GM23338 (cell line): ENCODE data around the gene CACNA1B. TPM values are rescaled to one million over a fixed set of nuclear protein-coding genes. Genes with fewer than 3 reads are reported as not detected.

Experiments used
- ATAC-seq: fragments of 200-7000 bp; cut with Tn5 transposase; 3 replicates; pipeline ENCODE4 v1.9.1; 2020
- DNase-seq: peaks from one replicate; pipeline ENCODE4 v3.0.0-alpha.2; 2015; ENCODE audit warnings: low spot score
- H2AFZ ChIP-seq: fragments of 200-600 bp; sonication (generic); 2 replicates; pipeline ENCODE4 v1.8.0; 2016; ENCODE audit warnings: antibody characterized with exemption, mild to moderate bottlenecking, moderate library complexity
- H3F3A ChIP-seq: fragments of 200-600 bp; sonication (generic); replicated peaks from 2 replicates; pipeline ENCODE4 v1.8.0; 2017; ENCODE audit warnings: antibody characterized with exemption, mixed run types, low read depth
- H3K27ac ChIP-seq: fragments of 200-600 bp; sonication (generic); 2 replicates; pipeline ENCODE4 v1.6.1; 2016; ENCODE audit warnings: low read depth
- H3K27me3 ChIP-seq: fragments of 200-600 bp; sonication (generic); 2 replicates; pipeline ENCODE4 v1.8.0; 2016; ENCODE audit warnings: mild to moderate bottlenecking, mixed run types, moderate library complexity; ENCODE audit not compliant: insufficient read depth
- H3K36me3 ChIP-seq: fragments of 200-600 bp; sonication (generic); 2 replicates; pipeline ENCODE4 v1.8.0; 2016; ENCODE audit warnings: mild to moderate bottlenecking; ENCODE audit not compliant: insufficient read depth
- H3K4me1 ChIP-seq: fragments of 200-600 bp; sonication (generic); 2 replicates; pipeline ENCODE4 v1.8.0; 2016; ENCODE audit warnings: mild to moderate bottlenecking, moderate library complexity; ENCODE audit not compliant: insufficient read depth
- H3K4me2 ChIP-seq: fragments of 200-600 bp; sonication (generic); 2 replicates; pipeline ENCODE4 v1.7.1; 2017; ENCODE audit warnings: mixed run types
- H3K4me3 ChIP-seq: fragments of 200-600 bp; sonication (generic); 2 replicates; pipeline ENCODE4 v1.6.1; 2016; ENCODE audit warnings: mixed run types
- H3K79me2 ChIP-seq: fragments of 200-600 bp; sonication (generic); replicated peaks from 2 replicates; pipeline ENCODE4 v1.8.0; 2017; ENCODE audit warnings: mild to moderate bottlenecking; ENCODE audit not compliant: insufficient read depth
- H3K9me2 ChIP-seq: fragments of 200-600 bp; sonication (generic); 2 replicates; pipeline ENCODE4 v1.8.0; 2017; ENCODE audit not compliant: insufficient read depth
- H4K20me1 ChIP-seq: fragments of 200-600 bp; sonication (generic); replicated peaks from 2 replicates; pipeline ENCODE4 v1.8.0; 2017; ENCODE audit warnings: mild to moderate bottlenecking; ENCODE audit not compliant: insufficient read depth
- H3K27ac Mint-ChIP-seq: 2 replicates; pipeline ENCODE4 v1.8.0; 2020; ENCODE audit warnings: inconsistent platforms, mild to moderate bottlenecking, moderate library complexity, mixed read lengths
- H3K27me3 Mint-ChIP-seq: 3 replicates; pipeline ENCODE4 v1.8.0; 2022; ENCODE audit warnings: low read depth, mild to moderate bottlenecking, moderate library complexity, mixed read lengths, inconsistent platforms; ENCODE audit not compliant: insufficient read depth, poor library complexity
- H3K36me3 Mint-ChIP-seq: 3 replicates; pipeline ENCODE4 v1.8.0; 2021; ENCODE audit warnings: low read depth, mild to moderate bottlenecking, inconsistent platforms, moderate library complexity, mixed read lengths
- H3K4me1 Mint-ChIP-seq: 3 replicates; pipeline ENCODE4 v1.8.0; 2020; ENCODE audit warnings: mild to moderate bottlenecking, inconsistent platforms, mixed read lengths
- H3K4me3 Mint-ChIP-seq: 3 replicates; pipeline ENCODE4 v1.8.0; 2021; ENCODE audit warnings: moderate library complexity, mild to moderate bottlenecking, inconsistent platforms, mixed read lengths
- H3K9me3 Mint-ChIP-seq: 3 replicates; pipeline ENCODE4 v1.8.0; 2020; ENCODE audit warnings: moderate library complexity, mild to moderate bottlenecking, inconsistent platforms, mixed read lengths
- CREB1 ChIP-seq: fragments of 250-450 bp; sonication (Bioruptor Pico); IDR thresholded peaks from 2 replicates; pipeline ENCODE4 v1.5.0; 2020; ENCODE audit warnings: low read depth, mild to moderate bottlenecking, moderate library complexity
- CTCF ChIP-seq, 2 experiments: fragments of 200-600 bp in 1 of 2; sonication (generic) in 1 of 2; conservative IDR thresholded peaks; 2 replicates each; pipeline versions ENCODE4 v1.5.1 to v1.6.1; 2016 to 2017; ENCODE audit warnings: antibody characterized with exemption in 2 of 2, low read depth in 2 of 2, mild to moderate bottlenecking in 2 of 2, moderate library complexity in 1 of 2
- ETS1 ChIP-seq: IDR thresholded peaks from 2 replicates; pipeline ENCODE4 v1.6.1; 2016; ENCODE audit warnings: antibody characterized with exemption
- EZH2 ChIP-seq: fragments of 200-600 bp; sonication (generic); IDR thresholded peaks from one replicate; pipeline ENCODE4 v1.8.0; 2017; ENCODE audit warnings: antibody characterized with exemption, mild to moderate bottlenecking, low read depth; ENCODE audit not compliant: unreplicated experiment
- EZH2phosphoT487 ChIP-seq: fragments of 200-600 bp; sonication (generic); IDR thresholded peaks from one replicate; pipeline ENCODE4 v1.8.1; 2018; ENCODE audit warnings: antibody characterized with exemption; ENCODE audit not compliant: unreplicated experiment
- NANOG ChIP-seq: IDR thresholded peaks from 2 replicates; pipeline ENCODE4 v1.6.1; 2016; ENCODE audit warnings: antibody characterized with exemption, borderline replicate concordance
- POLR2AphosphoS5 ChIP-seq: IDR thresholded peaks from 2 replicates; pipeline ENCODE4 v1.6.1; 2016; ENCODE audit warnings: antibody characterized with exemption, low read depth
- REST ChIP-seq: IDR thresholded peaks from one replicate; pipeline ENCODE4 v1.6.1; 2018; ENCODE audit warnings: antibody characterized with exemption; ENCODE audit not compliant: unreplicated experiment
- ZNF331 ChIP-seq: fragments of 250-450 bp; sonication (Bioruptor Pico); IDR thresholded peaks from 2 replicates; pipeline ENCODE4 v1.5.0; 2020; ENCODE audit warnings: low read depth, mild to moderate bottlenecking, moderate library complexity
- ZNF462 ChIP-seq: fragments of 250-450 bp; sonication (Bioruptor Pico); IDR thresholded peaks from 2 replicates; pipeline ENCODE4 v1.5.0; 2020; ENCODE audit warnings: mild to moderate bottlenecking, moderate library complexity
- polyA plus RNA-seq: library from polyadenylated mRNA; unstranded; fragments of >200 nt; fragmentation: Nextera tagmentation; extraction: Ambion mirVana; gene quantifications from 2 replicates; pipeline ENCODE4 v1.2.1, GENCODE V29; 2016
- total RNA-seq: library from RNA; depleted of rRNA; stranded (reverse); fragments of >200 nt; shearing (Covaris generic); gene quantifications from 2 replicates; pipeline ENCODE4 v1.2.3, GENCODE V29; 2014

The CACNA1B gene
- total and polyA plus RNA-seq, 2 experiments from 2014 or later = 1.1 to 10.4 TPM

- no peak for TF ChIP-seq REST
- no peak for TF ChIP-seq NANOG
- no peak for TF ChIP-seq POLR2AphosphoS5
- no peak for TF ChIP-seq EZH2
- no peak for TF ChIP-seq CREB1 (CRISPR knock-in tag)
- no peak for TF ChIP-seq ZNF331 (CRISPR knock-in tag)
- no peak for TF ChIP-seq ETS1
Observed at GRCh38 chr9:138082918-138083636, 205.5 kb downstream of the CACNA1B start (continued).

- Mint-ChIP-seq H3K9me3 (peaks cover 50% of the 10 kb centered on the region), H3K4me3 (no peak overlapping the region), H3K27ac (no peak overlapping the region), H3K36me3 (peaks cover 82% of the 10 kb centered on the region), H3K4me1 (no peaks in the 10 kb centered on the region), H3K27me3 (peaks cover 4% of the 10 kb centered on the region)
- H3K79me2 ChIP-seq = no peaks in the 10 kb centered on the region
- H3K27ac ChIP-seq = no peak overlapping the region
- H3K4me2 ChIP-seq = no peak overlapping the region
- no peaks in the 10 kb centered on the region for H3F3A ChIP-seq
- H3K4me3 ChIP-seq = no peak overlapping the region
- DNase-seq = no peak
- H3K27me3 ChIP-seq = no peaks in the 10 kb centered on the region
- H3K4me1 ChIP-seq = no peaks in the 10 kb centered on the region
- no peak overlapping the region for H2AFZ ChIP-seq
- no peaks in the 10 kb centered on the region for H4K20me1 ChIP-seq
- H3K36me3 ChIP-seq = peaks cover 4% of the 10 kb centered on the region; the same call in 1 of the 2 replicates
- no peaks in the 10 kb centered on the region for H3K9me2 ChIP-seq
- no peak for ATAC-seq
- TF ChIP-seq POLR2AphosphoS5 (no peak), CTCF (conservative IDR thresholded peaks at IDR 0.05; ENCODE audit: low read depth in 2 of 2) (no peak), NANOG (no peak), ZNF462 (CRISPR knock-in tag) (no peak), EZH2phosphoT487 (no peak), EZH2 (no peak)
Observed at GRCh38 chr9:138083873-138084272, 206.3 kb downstream of the CACNA1B start.
